ENCODE results near the gene CABLES2. TPM values are rescaled to one million over a fixed set of nuclear protein-coding genes. Genes with fewer than 3 reads are reported as not detected.

Gene CABLES2
- total and polyA plus RNA-seq, 10 of the 15 experiments (the other 5 are each of a cell fraction or from before 2014, with no cell fraction given), result 2.2 to 14.9 (median 5.3) TPM

DNA sequence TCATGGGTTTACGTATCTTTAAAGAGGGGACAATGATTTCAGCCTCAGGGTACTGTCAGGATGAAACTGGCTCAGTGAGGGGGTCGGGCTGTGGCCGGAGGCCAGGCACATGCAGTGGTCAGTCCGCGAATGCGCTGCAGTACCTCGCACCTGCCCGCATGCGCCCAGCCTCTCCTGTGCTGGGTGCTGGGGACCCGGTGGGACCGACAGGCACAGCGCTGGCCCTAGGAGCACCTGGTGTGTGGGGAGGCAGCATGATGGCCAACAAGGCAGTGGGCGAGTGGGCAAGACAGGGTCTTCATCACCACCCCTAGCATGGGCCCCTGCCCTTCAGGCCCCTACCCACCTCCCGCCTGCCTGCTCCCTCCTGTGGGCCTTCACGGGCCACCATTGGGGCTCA lies 970 bp upstream of the CABLES2 start:
- 92% methylated on average over 15 of the region's 15 CpGs for WGBS (ENCODE audit: insufficient coverage, insufficient replicate concordance, low lambda C conversion rate, missing lambda C conversion rate)
- Histone ChIP-seq H3K4me3 (peak overlapping the region; percentile 73; the same call in 1 of the 2 replicates), H3K9ac (ENCODE audit: control insufficient read depth, insufficient read depth, low read length) (peak overlapping the region; percentile 70), H3K36me3 (ENCODE audit: control insufficient read depth in 2 of 2, insufficient read depth in 2 of 2, low read length in 1 of 2) (no peaks in the 10 kb centered on the region; a peak in 1 of 4 replicates), H3K4me1 (ENCODE audit: control insufficient read depth, insufficient read depth, low read length) (peaks cover 12% of the 10 kb centered on the region), H3K4me2 (ENCODE audit: control insufficient read depth, insufficient read depth) (peak overlapping the region; percentile 92), H2AFZ (ENCODE audit: control insufficient read depth, low read depth, low read length) (no peak overlapping the region; the same call in 1 of the 2 replicates), H3K79me2 (ENCODE audit: control insufficient read depth, insufficient read depth, low read length) (peaks cover 14% of the 10 kb centered on the region), H4K20me1 (ENCODE audit: control insufficient read depth, insufficient read depth) (no peaks in the 10 kb centered on the region; the same call in 1 of the 2 replicates), H3K27ac (ENCODE audit: control insufficient read depth, insufficient read depth) (no peak overlapping the region), H3K9me3 (replicated peaks; ENCODE audit: control insufficient read depth, insufficient read depth, low read length) (no peaks in the 10 kb centered on the region), H3K27me3 (replicated peaks in 1 of 2; ENCODE audit: control insufficient read depth in 2 of 2, insufficient read depth in 2 of 2, low read length in 1 of 2) (no peaks in the 10 kb centered on the region)
- DNase-seq (ENCODE audit: low read depth, low spot score), result no peak
- TF ChIP-seq BCL11A (IDR thresholded peaks at IDR 0.05; ENCODE audit: low read depth, low read length) (no peak), ESRRA (IDR thresholded peaks at IDR 0.05; ENCODE audit: low read length) (no peak), STAT1 (conservative IDR thresholded peaks at IDR 0.05) (no peak), TARDBP (IDR thresholded peaks at IDR 0.05; ENCODE audit: borderline replicate concordance) (no peak), DPF2 (IDR thresholded peaks at IDR 0.05) (no peak), POLR2AphosphoS5 (IDR thresholded peaks at IDR 0.05; ENCODE audit: low read length) (no peak), TBL1XR1 (IDR thresholded peaks at IDR 0.05; ENCODE audit: low read depth, low read length) (no peak), IRF4 (IDR thresholded peaks at IDR 0.05; ENCODE audit: low read depth, low read length) (no peak), SPI1 (IDR thresholded peaks at IDR 0.05; ENCODE audit: borderline replicate concordance, insufficient read depth, low read depth, low read length) (no peak), ATF7 (IDR thresholded peaks at IDR 0.05; ENCODE audit: low read depth) (no peak), RBBP5 (conservative IDR thresholded peaks at IDR 0.05) (no peak), WRNIP1 (IDR thresholded peaks at IDR 0.05; ENCODE audit: borderline replicate concordance, low read depth, low read length) (no peak), NFYA (IDR thresholded peaks at IDR 0.05; ENCODE audit: borderline replicate concordance, low read depth, low read length) (no peak), CHD2 (IDR thresholded peaks at IDR 0.05; ENCODE audit: borderline replicate concordance, low read depth, low read length) (no peak), EGR1 (IDR thresholded peaks at IDR 0.05; ENCODE audit: borderline replicate concordance in 1 of 2, low read depth in 2 of 2, low read length in 2 of 2) (no peak)
- TF ChIP-seq, protein P1, sequence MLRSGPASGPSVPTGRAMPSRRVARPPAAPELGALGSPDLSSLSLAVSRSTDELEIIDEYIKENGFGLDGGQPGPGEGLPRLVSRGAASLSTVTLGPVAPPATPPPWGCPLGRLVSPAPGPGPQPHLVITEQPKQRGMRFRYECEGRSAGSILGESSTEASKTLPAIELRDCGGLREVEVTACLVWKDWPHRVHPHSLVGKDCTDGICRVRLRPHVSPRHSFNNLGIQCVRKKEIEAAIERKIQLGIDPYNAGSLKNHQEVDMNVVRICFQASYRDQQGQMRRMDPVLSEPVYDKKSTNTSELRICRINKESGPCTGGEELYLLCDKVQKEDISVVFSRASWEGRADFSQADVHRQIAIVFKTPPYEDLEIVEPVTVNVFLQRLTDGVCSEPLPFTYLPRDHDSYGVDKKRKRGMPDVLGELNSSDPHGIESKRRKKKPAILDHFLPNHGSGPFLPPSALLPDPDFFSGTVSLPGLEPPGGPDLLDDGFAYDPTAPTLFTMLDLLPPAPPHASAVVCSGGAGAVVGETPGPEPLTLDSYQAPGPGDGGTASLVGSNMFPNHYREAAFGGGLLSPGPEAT (IDR thresholded peaks at IDR 0.05; ENCODE audit: low read depth), result no peak
- TF ChIP-seq, protein P2, sequence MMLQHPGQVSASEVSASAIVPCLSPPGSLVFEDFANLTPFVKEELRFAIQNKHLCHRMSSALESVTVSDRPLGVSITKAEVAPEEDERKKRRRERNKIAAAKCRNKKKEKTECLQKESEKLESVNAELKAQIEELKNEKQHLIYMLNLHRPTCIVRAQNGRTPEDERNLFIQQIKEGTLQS (IDR thresholded peaks at IDR 0.05; ENCODE audit: borderline replicate concordance, extremely low read depth, low read depth, low read length), result no peak
- TF ChIP-seq, protein P3, sequence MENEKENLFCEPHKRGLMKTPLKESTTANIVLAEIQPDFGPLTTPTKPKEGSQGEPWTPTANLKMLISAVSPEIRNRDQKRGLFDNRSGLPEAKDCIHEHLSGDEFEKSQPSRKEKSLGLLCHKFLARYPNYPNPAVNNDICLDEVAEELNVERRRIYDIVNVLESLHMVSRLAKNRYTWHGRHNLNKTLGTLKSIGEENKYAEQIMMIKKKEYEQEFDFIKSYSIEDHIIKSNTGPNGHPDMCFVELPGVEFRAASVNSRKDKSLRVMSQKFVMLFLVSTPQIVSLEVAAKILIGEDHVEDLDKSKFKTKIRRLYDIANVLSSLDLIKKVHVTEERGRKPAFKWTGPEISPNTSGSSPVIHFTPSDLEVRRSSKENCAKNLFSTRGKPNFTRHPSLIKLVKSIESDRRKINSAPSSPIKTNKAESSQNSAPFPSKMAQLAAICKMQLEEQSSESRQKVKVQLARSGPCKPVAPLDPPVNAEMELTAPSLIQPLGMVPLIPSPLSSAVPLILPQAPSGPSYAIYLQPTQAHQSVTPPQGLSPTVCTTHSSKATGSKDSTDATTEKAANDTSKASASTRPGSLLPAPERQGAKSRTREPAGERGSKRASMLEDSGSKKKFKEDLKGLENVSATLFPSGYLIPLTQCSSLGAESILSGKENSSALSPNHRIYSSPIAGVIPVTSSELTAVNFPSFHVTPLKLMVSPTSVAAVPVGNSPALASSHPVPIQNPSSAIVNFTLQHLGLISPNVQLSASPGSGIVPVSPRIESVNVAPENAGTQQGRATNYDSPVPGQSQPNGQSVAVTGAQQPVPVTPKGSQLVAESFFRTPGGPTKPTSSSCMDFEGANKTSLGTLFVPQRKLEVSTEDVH (IDR thresholded peaks at IDR 0.05; ENCODE audit: low read depth, partially characterized antibody), result no peak
- CTCF ChIA-PET, result interaction anchor here (1.4 to 4.2 kb wide), 3 partner anchors 26 to 384 kb away, joined by 3 to 23 read pairs (median 9); no protein-coding TSS in a partner anchor
- POLR2A ChIA-PET, result interaction anchor here (0.6 kb wide), 1 partner anchor 20 kb away, joined by 3 read pairs; no protein-coding TSS in a partner anchor
- intact Hi-C loops (cut with micrococcal nuclease; ENCODE audit: unreplicated experiment) (loop anchor here (5.0 kb wide), 1 partner anchor 384 kb away; no protein-coding TSS in a partner anchor), in situ Hi-C loops (cut with MboI) (no loop called here)
- FAIRE-seq, result no peak
- ATAC-seq, result no peak
- SMC1A ChIA-PET (ENCODE audit: uncharacterized antibody, unreplicated experiment), result no interaction called here
- RAD21 ChIA-PET (ENCODE audit: unreplicated experiment), result no interaction called here
- BruUV-seq (replicated peaks), result no TSS peak
